OCI-LY1 (cell line): ENCODE results near the gene DEAF1.

Experiments used
- H2AFZ ChIP-seq: fragments of 200-600 bp; sonication (generic), shearing (Covaris generic); 2 replicates; pipeline ENCODE4 v1.6.0; 2014; ENCODE audit warnings: antibody characterized with exemption, mild to moderate bottlenecking, low read length
- H3F3A ChIP-seq: fragments of 200-600 bp; sonication (generic), shearing (Covaris generic); 2 replicates; pipeline ENCODE4 v1.6.0; 2014; ENCODE audit warnings: mild to moderate bottlenecking, antibody characterized with exemption, low read length, moderate library complexity; ENCODE audit not compliant: insufficient read depth
- H3K27ac ChIP-seq: fragments of 200-600 bp; sonication (generic); 2 replicates; pipeline ENCODE4 v1.5.1; 2014; ENCODE audit warnings: low read length, mixed run types, mild to moderate bottlenecking, low read depth; ENCODE audit not compliant: poor library complexity, severe bottlenecking
- H3K27me3 ChIP-seq: fragments of 200-600 bp; sonication (generic); 2 replicates; pipeline ENCODE4 v1.6.0; 2014; ENCODE audit warnings: antibody characterized with exemption, mild to moderate bottlenecking, low read length, moderate library complexity; ENCODE audit not compliant: insufficient read depth
- H3K36me3 ChIP-seq: fragments of 200-600 bp; sonication (generic); 2 replicates; pipeline ENCODE4 v1.6.1; 2014; ENCODE audit warnings: mild to moderate bottlenecking, antibody characterized with exemption, low read length, moderate library complexity, mixed read lengths; ENCODE audit not compliant: insufficient read depth
- H3K4me1 ChIP-seq: fragments of 200-600 bp; sonication (generic); 2 replicates; pipeline ENCODE4 v1.5.1; 2014; ENCODE audit warnings: mild to moderate bottlenecking, low read length, moderate library complexity; ENCODE audit not compliant: insufficient read depth, severe bottlenecking
- H3K4me2 ChIP-seq: fragments of 200-600 bp; sonication (generic), shearing (Covaris generic); 2 replicates; pipeline ENCODE4 v1.6.1; 2014; ENCODE audit warnings: low read length
- H3K4me3 ChIP-seq: fragments of 200-600 bp; sonication (generic); 2 replicates; pipeline ENCODE4 v1.5.1; 2014; ENCODE audit warnings: low read length, low read depth, mild to moderate bottlenecking, mixed read lengths; ENCODE audit not compliant: poor library complexity, severe bottlenecking
- H3K79me2 ChIP-seq: fragments of 200-600 bp; shearing (Covaris generic); 2 replicates; pipeline ENCODE4 v1.6.1; 2016; ENCODE audit warnings: mixed run types, low read length, mixed read lengths; ENCODE audit not compliant: insufficient read depth
- H3K9ac ChIP-seq: fragments of 200-600 bp; sonication (generic), shearing (Covaris generic); 2 replicates; pipeline ENCODE4 v1.6.1; 2014; ENCODE audit warnings: mild to moderate bottlenecking, low read length, mixed read lengths
- H3K9me2 ChIP-seq: fragments of 200-600 bp; sonication (generic), shearing (Covaris generic); 2 replicates; pipeline ENCODE4 v1.6.1; 2014; ENCODE audit warnings: low read depth, mild to moderate bottlenecking, low read length, mixed read lengths
- H3K9me3 ChIP-seq: fragments of 200-600 bp; shearing (Covaris generic); 2 replicates; pipeline ENCODE4 v1.6.1; 2014; ENCODE audit warnings: low read length, mixed read lengths
- H4K20me1 ChIP-seq: fragments of 200-600 bp; sonication (generic), shearing (Covaris generic); 2 replicates; pipeline ENCODE4 v1.6.0; 2016; ENCODE audit warnings: mild to moderate bottlenecking, low read length; ENCODE audit not compliant: insufficient read depth
- EZH2 ChIP-seq: fragments of 200-600 bp; sonication (generic), shearing (Covaris generic); IDR thresholded peaks from 2 replicates; pipeline ENCODE4 v1.8.0; 2017; ENCODE audit warnings: borderline replicate concordance, mixed run types, mild to moderate bottlenecking, antibody characterized with exemption, low read length, moderate library complexity, mixed read lengths
- TF ChIP-seq, protein P1 (sequence below): fragments of 200-600 bp; sonication (generic), shearing (Covaris generic); IDR thresholded peaks from 2 replicates; pipeline ENCODE4 v1.5.1; 2017; ENCODE audit warnings: mild to moderate bottlenecking, antibody characterized with exemption, low read length, moderate library complexity, mixed read lengths

DEAF1 gene

DNA sequence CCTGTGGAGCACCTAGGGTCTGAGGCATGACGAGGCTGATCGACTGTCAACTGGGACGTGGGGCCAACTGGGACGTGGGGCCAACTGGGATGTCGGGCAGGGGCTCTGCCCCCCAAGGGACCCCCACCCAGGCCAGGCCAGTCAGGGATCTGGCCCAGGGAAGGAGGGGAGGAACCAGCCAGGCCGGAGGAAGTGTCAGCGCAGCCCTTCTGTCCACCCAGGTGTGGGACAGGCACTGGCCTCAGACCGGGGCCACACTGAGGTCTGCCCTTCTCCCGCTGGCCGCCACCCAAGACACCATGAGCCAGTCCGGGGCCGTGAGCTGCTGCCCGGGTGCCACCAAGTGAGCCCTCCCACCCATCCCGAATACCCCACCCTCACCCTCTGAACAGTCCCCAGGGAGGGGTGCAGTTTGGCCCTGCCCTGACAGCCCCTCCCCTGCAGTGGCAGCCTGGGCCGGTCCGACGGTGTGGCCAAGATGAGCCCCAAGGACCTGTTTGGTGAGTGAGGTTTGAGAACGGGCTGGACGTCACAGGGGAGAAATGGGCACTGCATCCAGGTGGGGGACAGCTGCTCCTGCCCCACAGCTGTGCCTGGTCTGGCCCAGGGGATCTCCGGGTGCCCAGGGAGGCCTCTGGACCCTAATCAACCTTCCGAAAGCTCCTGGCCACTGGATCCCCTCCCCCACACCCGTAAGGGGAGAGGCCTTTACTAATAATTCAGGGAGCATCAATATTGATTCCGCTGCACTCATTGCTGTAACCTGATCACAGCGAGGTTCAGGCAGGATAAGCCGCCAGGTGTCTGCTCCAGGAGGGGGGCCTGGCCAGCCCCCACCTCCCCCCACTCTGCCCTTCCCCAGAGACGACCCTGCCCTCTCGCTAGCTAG, 14.3 kb upstream of the DEAF1 start:
- no peak overlapping the region for H3K9ac ChIP-seq
- H3F3A ChIP-seq: no peaks in the 10 kb centered on the region
- H3K27ac ChIP-seq: no peak overlapping the region
- H3K79me2 ChIP-seq: no peaks in the 10 kb centered on the region
- H3K4me1 ChIP-seq: no peaks in the 10 kb centered on the region
- no peaks in the 10 kb centered on the region for H3K9me2 ChIP-seq
- no peak overlapping the region for H3K4me2 ChIP-seq
- H3K9me3 ChIP-seq: no peaks in the 10 kb centered on the region
- no peak overlapping the region for H3K4me3 ChIP-seq
- H3K27me3 ChIP-seq: no peaks in the 10 kb centered on the region; the same call in 1 of the 2 replicates
- H3K36me3 ChIP-seq: no peaks in the 10 kb centered on the region
- no peak for TF ChIP-seq EZH2
- TF ChIP-seq, protein P1, sequence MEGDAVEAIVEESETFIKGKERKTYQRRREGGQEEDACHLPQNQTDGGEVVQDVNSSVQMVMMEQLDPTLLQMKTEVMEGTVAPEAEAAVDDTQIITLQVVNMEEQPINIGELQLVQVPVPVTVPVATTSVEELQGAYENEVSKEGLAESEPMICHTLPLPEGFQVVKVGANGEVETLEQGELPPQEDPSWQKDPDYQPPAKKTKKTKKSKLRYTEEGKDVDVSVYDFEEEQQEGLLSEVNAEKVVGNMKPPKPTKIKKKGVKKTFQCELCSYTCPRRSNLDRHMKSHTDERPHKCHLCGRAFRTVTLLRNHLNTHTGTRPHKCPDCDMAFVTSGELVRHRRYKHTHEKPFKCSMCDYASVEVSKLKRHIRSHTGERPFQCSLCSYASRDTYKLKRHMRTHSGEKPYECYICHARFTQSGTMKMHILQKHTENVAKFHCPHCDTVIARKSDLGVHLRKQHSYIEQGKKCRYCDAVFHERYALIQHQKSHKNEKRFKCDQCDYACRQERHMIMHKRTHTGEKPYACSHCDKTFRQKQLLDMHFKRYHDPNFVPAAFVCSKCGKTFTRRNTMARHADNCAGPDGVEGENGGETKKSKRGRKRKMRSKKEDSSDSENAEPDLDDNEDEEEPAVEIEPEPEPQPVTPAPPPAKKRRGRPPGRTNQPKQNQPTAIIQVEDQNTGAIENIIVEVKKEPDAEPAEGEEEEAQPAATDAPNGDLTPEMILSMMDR: no peak
- H4K20me1 ChIP-seq: no peaks in the 10 kb centered on the region
- H2AFZ ChIP-seq: no peak overlapping the region

DNA sequence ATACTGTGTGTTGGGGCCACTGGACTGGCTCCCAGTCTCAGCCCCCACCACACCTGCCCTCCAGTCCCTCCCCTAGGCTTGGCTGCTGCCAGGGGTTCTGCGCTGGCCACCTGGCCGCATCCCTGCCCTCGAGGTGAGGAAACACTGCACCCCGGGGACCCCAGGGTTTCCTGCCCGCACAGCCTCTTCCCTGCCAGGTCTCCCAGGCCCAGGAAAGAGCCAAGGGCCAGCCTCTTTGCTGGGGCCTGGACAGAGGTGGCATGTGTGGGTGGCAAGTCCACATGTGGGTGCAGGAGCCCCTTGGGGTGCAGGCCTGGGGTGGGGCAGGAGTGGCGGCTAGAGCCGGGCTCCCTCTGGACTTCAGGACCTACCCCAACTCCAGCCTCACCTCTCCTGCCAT, 13.5 kb upstream of the DEAF1 start:
- no peak for TF ChIP-seq EZH2
- TF ChIP-seq, protein P1: no peak
- Histone ChIP-seq H3K9me3 (no peaks in the 10 kb centered on the region), H3K27ac (no peak overlapping the region), H3K36me3 (no peaks in the 10 kb centered on the region), H3K4me3 (no peak overlapping the region), H3K27me3 (no peaks in the 10 kb centered on the region; the same call in 1 of the 2 replicates), H3K9me2 (no peaks in the 10 kb centered on the region), H3K79me2 (no peaks in the 10 kb centered on the region), H3K4me2 (no peak overlapping the region), H2AFZ (no peak overlapping the region), H3K4me1 (no peaks in the 10 kb centered on the region), H4K20me1 (no peaks in the 10 kb centered on the region), H3K9ac (no peak overlapping the region), H3F3A (no peaks in the 10 kb centered on the region)

GRCh38 chr11:707817-708420, 12.9 kb upstream of the DEAF1 start:
- no peak overlapping the region for H3K9ac ChIP-seq
- H3K4me3 ChIP-seq: no peak overlapping the region
- no peaks in the 10 kb centered on the region for H4K20me1 ChIP-seq
- no peaks in the 10 kb centered on the region for H3F3A ChIP-seq
- no peaks in the 10 kb centered on the region; the same call in 1 of the 2 replicates for H3K27me3 ChIP-seq
- H3K4me1 ChIP-seq: no peaks in the 10 kb centered on the region
- H3K9me2 ChIP-seq: no peaks in the 10 kb centered on the region
- TF ChIP-seq EZH2: no peak
- TF ChIP-seq, protein P1: no peak
- no peaks in the 10 kb centered on the region for H3K79me2 ChIP-seq
- no peaks in the 10 kb centered on the region for H3K36me3 ChIP-seq
- no peak overlapping the region for H3K27ac ChIP-seq
- H2AFZ ChIP-seq: no peak overlapping the region
- H3K4me2 ChIP-seq: no peak overlapping the region
- H3K9me3 ChIP-seq: no peaks in the 10 kb centered on the region
